NCI-H2196 treated with DMSO at 0.1 percent for 48 hours (cell line): ENCODE measurements around the gene MINDY3.
A peak's percentile ranks its signal among the peaks of the same experiment; 100 is the strongest.
"Not testable (repeated sequence)": the region's sequence is repeated elsewhere in the genome, so short reads cannot be mapped to it uniquely, and the experiment has no call there.

Experiments
- DNase-seq: peaks from one replicate; lab custom pipeline; 2025; ENCODE audit not compliant: unreplicated experiment; lab: John Stamatoyannopoulos, UW

Gene MINDY3

GRCh38 chr10:15859906-15860691 lies at the start of gene MINDY3:
MINDY3 (minus strand) TSS chr10:15860507; CDS start chr10:15860299, 208 bp downstream.
- no peak for DNase-seq

DNA sequence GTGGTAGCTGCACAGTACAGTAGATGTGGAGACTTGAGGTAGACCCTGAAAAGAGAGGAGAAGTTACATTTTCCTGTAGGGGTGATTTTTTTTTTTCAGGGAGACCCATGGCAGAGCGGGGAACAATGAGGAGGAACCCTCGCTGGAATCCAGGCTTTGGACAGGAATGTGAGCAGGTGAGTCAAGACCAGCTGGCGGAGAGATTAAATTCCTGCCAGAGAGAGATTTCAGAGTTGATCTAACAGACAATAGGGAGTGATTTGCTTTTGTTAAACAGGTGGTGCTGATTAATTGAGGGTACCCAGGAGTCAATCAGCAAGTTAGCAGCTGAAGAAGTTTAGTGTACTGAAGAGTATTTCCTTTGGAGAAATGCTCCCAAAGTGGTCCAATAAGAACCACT lies 41.6 kb upstream of the MINDY3 start:
- DNase-seq = no peak

DNA sequence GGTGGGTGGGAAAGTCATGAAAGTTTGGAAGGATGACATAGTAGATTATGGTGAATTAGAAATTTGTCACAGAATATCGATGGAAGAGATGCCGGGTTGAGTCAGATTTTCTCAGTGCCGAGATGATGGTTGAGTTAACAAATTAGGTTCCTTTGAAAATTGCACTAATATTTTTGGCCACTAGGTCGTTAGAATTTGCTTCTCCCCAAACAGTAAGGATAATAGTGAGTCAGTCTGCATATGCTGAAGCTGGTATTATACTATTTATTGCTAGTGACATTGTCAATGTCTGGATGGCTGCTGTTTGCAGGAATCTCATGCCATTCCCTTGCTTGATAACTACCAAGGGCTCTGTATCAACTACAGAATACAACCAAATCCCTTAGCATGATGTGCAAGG lies 37.7 kb upstream of the MINDY3 start:
- no peak for DNase-seq

- no peak for DNase-seq
These were observed 37.0 kb upstream of the MINDY3 start for GRCh38 chr10:15897287-15897686.

- DNase-seq = no peak
These were observed 36.3 kb upstream of the MINDY3 start for GRCh38 chr10:15896654-15897053.

GRCh38 chr10:15884447-15884846 lies 24.1 kb upstream of the MINDY3 start:
- DNase-seq = no peak

GRCh38 chr10:15881542-15881941 lies 21.2 kb upstream of the MINDY3 start:
- DNase-seq = no peak

DNA sequence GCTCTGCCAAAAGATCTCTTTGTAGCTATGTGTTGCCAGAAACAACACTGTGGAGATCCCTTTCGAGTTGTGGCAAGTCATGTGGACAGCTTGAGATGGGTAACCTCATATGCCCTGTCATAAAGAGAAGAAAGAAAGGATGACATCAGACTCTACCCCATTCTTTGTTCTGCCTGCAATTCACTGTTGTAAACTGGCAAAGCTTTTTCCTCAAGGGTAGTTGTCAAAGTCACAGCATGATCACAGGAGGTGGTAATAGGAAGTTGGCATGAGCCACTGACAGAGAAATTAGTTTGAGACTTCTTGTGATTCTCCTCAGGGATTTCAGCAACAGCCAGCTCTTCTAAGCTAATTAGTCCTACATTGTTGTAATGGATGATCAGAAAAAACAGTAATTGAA lies 19.4 kb upstream of the MINDY3 start:
- peak; percentile 49 for DNase-seq

DNA sequence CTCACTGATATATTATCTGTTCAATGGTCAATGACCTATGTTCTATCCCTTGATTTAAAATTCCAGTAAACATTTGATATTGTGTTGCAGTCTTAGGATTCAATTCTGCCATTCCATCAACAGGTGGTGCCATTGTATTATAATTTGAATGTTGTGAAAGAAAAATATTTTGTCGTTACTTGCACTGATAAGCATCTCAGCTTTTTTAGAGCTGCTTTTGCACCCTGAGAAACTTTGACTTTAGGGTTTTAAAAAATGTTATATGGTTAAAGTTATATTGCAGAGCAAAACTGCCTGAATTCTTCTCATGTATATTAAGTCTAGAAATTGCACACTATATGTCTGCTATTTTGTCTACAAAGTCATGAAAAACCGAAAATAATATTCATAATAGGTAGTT lies 18.8 kb upstream of the MINDY3 start:
- peak; percentile 6 for DNase-seq

- no peak for DNase-seq
These were observed 17.7 kb upstream of the MINDY3 start for GRCh38 chr10:15877836-15878576.

- not testable (repeated sequence) for DNase-seq
These were observed 16.0 kb upstream of the MINDY3 start for GRCh38 chr10:15876274-15876673.

GRCh38 chr10:15872645-15873044 lies 12.3 kb upstream of the MINDY3 start:
- DNase-seq = not testable (repeated sequence)

GRCh38 chr10:15871823-15872222 lies 11.5 kb upstream of the MINDY3 start:
- DNase-seq = no peak

GRCh38 chr10:15869935-15870334 lies 9.6 kb upstream of the MINDY3 start:
- no peak for DNase-seq

DNA sequence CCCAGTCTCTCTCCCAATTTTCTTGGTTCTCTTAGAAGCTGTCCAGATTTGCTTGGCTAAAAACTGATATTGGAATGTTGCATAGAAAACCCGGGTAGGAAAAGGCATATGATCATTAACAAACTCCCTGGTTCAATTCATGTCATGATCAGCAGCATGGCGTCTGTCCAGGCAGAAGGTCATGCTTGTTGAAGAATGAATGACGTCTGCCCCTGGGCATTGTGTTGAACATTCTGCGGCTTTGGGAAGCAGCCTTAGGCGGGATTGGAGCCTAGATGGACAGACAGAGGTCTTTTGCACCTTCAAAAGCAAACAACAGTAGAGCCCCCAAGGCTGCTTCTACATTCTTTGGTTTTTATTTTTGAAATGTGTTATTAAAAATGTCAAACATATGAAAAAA lies 7.7 kb upstream of the MINDY3 start:
- DNase-seq = no peak

DNA sequence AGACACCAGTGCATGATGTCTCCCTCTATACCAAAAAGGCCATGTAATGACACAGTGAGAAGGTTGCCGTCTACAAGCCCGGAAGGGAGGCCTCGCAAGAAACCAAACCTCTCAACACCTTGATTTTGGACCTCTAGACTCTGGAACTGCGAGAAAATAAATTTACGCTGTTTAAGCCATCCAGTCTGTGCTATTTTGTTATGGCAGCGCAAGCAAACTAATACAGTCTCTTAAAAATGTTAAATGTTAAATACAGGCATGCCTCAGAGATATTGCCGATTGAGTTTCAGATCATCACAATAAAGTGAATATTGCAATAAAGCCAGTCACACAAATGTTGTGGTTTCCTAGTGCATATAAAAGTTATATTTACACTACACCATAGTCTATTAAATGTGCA lies 5.0 kb upstream of the MINDY3 start:
- DNase-seq = no peak

GRCh38 chr10:15864419-15864818 lies 4.1 kb upstream of the MINDY3 start:
- DNase-seq = no peak

- peak; percentile 9 for DNase-seq
These were observed 3.4 kb upstream of the MINDY3 start for GRCh38 chr10:15863733-15864132.

DNA sequence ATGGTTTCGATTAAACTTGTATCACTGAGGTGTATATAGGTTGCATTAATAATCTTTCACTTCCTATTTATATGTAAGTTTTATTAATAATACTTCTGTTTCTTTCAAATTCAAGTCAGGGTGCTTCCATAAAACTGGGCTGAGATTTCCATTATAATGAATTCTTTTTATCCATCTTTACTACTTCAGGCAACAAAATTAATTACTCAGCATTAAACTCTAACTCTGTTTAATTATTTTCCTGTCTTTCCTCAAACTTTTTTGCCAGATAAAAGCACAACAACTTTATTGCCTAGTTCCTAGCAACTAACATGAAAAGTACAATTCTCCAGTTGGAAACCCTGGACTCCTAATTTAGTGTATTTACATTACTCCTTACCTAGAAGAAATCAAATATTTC lies 3.0 kb upstream of the MINDY3 start:
- DNase-seq = no peak

DNA sequence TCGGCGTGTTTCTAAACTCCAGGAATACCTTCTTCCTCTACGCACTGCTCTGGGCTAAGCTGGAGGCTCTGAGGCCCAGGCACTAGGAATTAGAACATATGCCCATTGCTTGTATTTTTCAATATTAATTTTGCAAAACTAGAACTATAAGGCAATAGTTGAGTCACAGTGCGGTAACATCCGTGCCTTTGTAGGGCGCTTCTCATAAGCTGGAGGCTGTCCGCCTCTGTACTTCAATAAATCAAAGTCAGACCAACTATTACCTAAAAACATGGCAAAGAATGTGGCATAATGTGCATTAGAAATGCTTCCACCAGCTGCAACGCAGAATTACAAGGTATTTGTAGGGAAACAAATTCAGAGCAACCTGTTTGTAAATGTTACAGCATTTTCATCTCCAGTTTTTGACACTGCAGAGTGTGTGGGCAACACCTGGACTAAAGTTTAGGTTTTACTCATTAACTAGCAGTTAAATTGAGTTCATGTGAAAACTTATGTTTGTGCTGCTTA lies 440 bp upstream of the MINDY3 start:
- no peak for DNase-seq

DNA sequence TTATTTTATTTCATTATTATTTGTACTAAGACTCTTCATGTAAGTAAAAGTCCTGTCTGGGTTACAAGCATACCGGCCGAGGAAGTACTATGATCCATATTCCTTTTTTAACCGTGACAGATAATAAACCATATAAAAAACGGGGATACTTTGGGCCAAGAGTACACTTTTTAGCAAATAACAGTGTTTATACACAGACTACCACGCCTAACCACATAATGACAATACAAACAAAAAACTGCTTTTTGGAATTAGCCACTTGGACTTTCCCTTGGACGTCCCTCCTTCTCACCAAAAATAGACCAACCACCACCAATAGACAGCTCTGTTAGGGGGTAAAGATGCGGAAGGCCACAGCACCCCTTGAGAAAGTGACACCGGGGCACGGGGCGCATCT lies 800 bp downstream of the MINDY3 start:
- DNase-seq = no peak

- DNase-seq = no peak
These were observed 1.4 kb downstream of the MINDY3 start for GRCh38 chr10:15858861-15859281.
